Activated CD4-positive, alpha-beta memory T cell treated with anti-CD3 and anti-CD28 coated beads, Interleukin-2, amount 10 ng/mL, durations not matched to agents 7 days and 5 days (primary cell): ENCODE measurements around the gene MAP3K5. TPM values are rescaled to one million over a fixed set of nuclear protein-coding genes. Genes with fewer than 3 reads are reported as not detected.
A peak's percentile ranks its signal among the peaks of the same experiment; 100 is the strongest.

ENCODE experiments used
- CTCF ChIA-PET: fragments of 350-600 bp; sonication (Branson Sonifier 250); formaldehyde crosslinking; loops from one replicate; lab custom pipeline; 2021; ENCODE audit warnings: antibody characterized with exemption, inconsistent platforms; lab: Charles Lee
- POLR2A ChIA-PET: fragments of 350-600 bp; sonication (Branson Sonifier 250); formaldehyde crosslinking; loops from one replicate; lab custom pipeline; 2021; ENCODE audit warnings: antibody characterized with exemption; lab: Charles Lee
- DNase-seq: peaks from one replicate; pipeline ENCODE4 v3.0.0-alpha.2; 2020
- H3K27ac Mint-ChIP-seq: one replicate; pipeline ENCODE4 v1.8.0; 2021; ENCODE audit warnings: mild to moderate bottlenecking, mixed read lengths
- H3K27me3 Mint-ChIP-seq: one replicate; pipeline ENCODE4 v1.8.0; 2021; ENCODE audit warnings: mixed read lengths
- H3K36me3 Mint-ChIP-seq: one replicate; pipeline ENCODE4 v1.8.0; 2021; ENCODE audit warnings: low read depth, mixed read lengths
- H3K4me1 Mint-ChIP-seq: one replicate; pipeline ENCODE4 v1.8.0; 2021; ENCODE audit warnings: mixed read lengths
- H3K4me3 Mint-ChIP-seq: one replicate; pipeline ENCODE4 v1.8.0; 2021; ENCODE audit warnings: mild to moderate bottlenecking, mixed read lengths
- H3K9me3 Mint-ChIP-seq: one replicate; pipeline ENCODE4 v1.8.0; 2021; ENCODE audit warnings: mixed read lengths
- total RNA-seq, 2 experiments: library from RNA; stranded (reverse); gene quantifications; one replicate each; pipeline ENCODE4 v1.2.3, GENCODE V29; 2021

Gene MAP3K5
- total RNA-seq, 2 experiments from 2014 or later, result 25.4 to 25.9 TPM

DNA sequence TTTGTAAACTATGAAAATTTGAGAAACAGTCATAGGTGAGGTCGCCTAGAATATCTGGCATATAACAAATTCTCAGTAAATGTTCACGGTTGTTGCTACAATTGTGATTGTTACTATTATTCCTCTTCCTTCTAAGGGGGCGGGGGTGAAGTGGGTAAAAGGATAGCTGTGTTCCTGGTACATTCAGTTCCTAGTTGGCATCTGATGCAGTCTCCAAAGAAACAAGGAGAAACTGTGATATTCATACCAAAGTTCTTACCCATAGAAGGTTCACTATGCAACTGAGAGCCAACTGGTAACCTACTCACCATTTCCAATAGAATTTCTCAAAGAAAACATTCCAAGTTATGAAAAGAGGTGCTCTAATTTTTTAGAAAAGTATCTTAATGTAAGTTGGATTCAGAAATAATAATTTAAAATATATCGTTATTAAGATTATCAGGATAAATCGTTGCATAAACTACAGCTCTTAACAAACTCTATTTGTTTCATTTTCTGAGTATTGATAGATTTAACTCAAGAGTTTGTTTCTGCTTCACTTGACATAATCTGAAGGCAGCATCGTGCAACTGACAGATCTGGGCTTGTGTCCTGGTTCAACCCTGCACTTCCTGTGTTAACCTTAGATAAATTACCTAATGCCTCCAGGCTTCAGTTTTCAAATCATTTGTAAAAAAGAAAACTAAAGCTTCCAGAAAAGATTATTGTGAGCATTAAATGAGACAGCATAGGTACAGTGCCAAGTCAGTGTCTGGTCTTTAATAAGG, 228.7 kb downstream of the MAP3K5 start:
- Mint-ChIP-seq H3K36me3 (peaks cover 39% of the 10 kb centered on the region), H3K9me3 (no peaks in the 10 kb centered on the region), H3K27me3 (no peaks in the 10 kb centered on the region), H3K4me3 (no peak overlapping the region), H3K27ac (peak overlapping the region; percentile 12), H3K4me1 (peaks cover 17% of the 10 kb centered on the region)
- POLR2A ChIA-PET, result interaction anchor here (1.0 kb wide), 1 partner anchor 18 kb away, joined by 3 read pairs; no protein-coding TSS in a partner anchor
- no peak for DNase-seq
- CTCF ChIA-PET, result interaction anchor here (0.7 to 2.9 kb wide), 4 partner anchors 13 to 229 kb away, joined by 3 to 10 read pairs (median 4); partner anchors contain the start of genes MAP3K5 and MAP7

DNA sequence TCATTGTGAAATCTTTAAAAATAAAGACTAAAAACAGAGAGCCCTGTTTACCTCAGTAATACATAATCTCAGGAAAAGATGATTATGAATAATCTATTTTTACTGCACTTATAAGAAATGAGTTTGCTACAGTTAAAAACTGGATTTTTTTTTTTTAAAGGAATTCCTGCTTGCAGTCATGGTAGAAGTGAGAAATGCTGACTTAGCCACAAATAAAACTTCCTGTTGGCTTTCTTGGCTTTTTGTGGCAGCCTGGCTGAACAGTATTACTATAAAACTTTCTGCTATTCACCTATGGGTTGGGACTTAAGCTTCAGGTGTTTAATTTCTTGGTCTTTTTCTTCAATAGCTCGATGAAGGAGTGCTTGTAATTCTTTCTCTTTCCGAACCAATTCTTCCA, 230.1 kb downstream of the MAP3K5 start:
- peaks cover 44% of the 10 kb centered on the region for H3K36me3 Mint-ChIP-seq
- H3K4me3 Mint-ChIP-seq, result no peak overlapping the region
- no peak for DNase-seq
- peaks cover 17% of the 10 kb centered on the region for H3K4me1 Mint-ChIP-seq
- H3K27me3 Mint-ChIP-seq, result no peaks in the 10 kb centered on the region
- no peak overlapping the region for H3K27ac Mint-ChIP-seq
- CTCF ChIA-PET, result interaction anchor here (1.3 to 2.9 kb wide), 2 partner anchors 11 to 18 kb away, joined by 4 to 10 read pairs; partner anchors contain the start of gene MAP7
- POLR2A ChIA-PET, result interaction anchor here (0.6 kb wide), 1 partner anchor 159 kb away, joined by 4 read pairs; no protein-coding TSS in a partner anchor
- no peaks in the 10 kb centered on the region for H3K9me3 Mint-ChIP-seq

GRCh38 chr6:136553166-136553787, 239.0 kb downstream of the MAP3K5 start:
- ChIA-PET CTCF (no interaction called here), POLR2A (interaction anchor here (0.7 kb wide), 1 partner anchor 8 kb away, joined by 3 read pairs; no protein-coding TSS in a partner anchor)
- H3K4me3 Mint-ChIP-seq, result no peak overlapping the region
- H3K36me3 Mint-ChIP-seq, result peaks cover 10% of the 10 kb centered on the region
- peaks cover 32% of the 10 kb centered on the region for H3K27me3 Mint-ChIP-seq
- peaks cover 12% of the 10 kb centered on the region for H3K4me1 Mint-ChIP-seq
- DNase-seq, result no peak
- no peaks in the 10 kb centered on the region for H3K9me3 Mint-ChIP-seq
- no peak overlapping the region for H3K27ac Mint-ChIP-seq

GRCh38 chr6:136552054-136552453, 240.2 kb downstream of the MAP3K5 start:
- POLR2A ChIA-PET, result interaction anchor here (1.0 kb wide), 1 partner anchor 240 kb away, joined by 3 read pairs; the partner anchor contains the start of gene MAP3K5
- Mint-ChIP-seq H3K36me3 (peaks cover 2% of the 10 kb centered on the region), H3K9me3 (no peaks in the 10 kb centered on the region), H3K4me1 (peaks cover 12% of the 10 kb centered on the region), H3K27ac (no peak overlapping the region), H3K27me3 (peaks cover 39% of the 10 kb centered on the region), H3K4me3 (no peak overlapping the region)
- CTCF ChIA-PET, result interaction anchor here (2.3 kb wide), 1 partner anchor 11 kb away, joined by 10 read pairs; no protein-coding TSS in a partner anchor
- no peak for DNase-seq

GRCh38 chr6:136551103-136551502, 241.2 kb downstream of the MAP3K5 start:
- Mint-ChIP-seq H3K27me3 (peaks cover 48% of the 10 kb centered on the region), H3K4me1 (peaks cover 12% of the 10 kb centered on the region), H3K9me3 (no peaks in the 10 kb centered on the region), H3K36me3 (no peaks in the 10 kb centered on the region), H3K4me3 (peak overlapping the region; percentile 6), H3K27ac (no peak overlapping the region)
- DNase-seq, result no peak
- ChIA-PET POLR2A (interaction anchor here (1.0 kb wide), 1 partner anchor 241 kb away, joined by 3 read pairs; the partner anchor contains the start of gene MAP3K5), CTCF (interaction anchor here (0.6 to 2.3 kb wide), 8 partner anchors 8 to 159 kb away, joined by 3 to 10 read pairs (median 4); no protein-coding TSS in a partner anchor)

DNA sequence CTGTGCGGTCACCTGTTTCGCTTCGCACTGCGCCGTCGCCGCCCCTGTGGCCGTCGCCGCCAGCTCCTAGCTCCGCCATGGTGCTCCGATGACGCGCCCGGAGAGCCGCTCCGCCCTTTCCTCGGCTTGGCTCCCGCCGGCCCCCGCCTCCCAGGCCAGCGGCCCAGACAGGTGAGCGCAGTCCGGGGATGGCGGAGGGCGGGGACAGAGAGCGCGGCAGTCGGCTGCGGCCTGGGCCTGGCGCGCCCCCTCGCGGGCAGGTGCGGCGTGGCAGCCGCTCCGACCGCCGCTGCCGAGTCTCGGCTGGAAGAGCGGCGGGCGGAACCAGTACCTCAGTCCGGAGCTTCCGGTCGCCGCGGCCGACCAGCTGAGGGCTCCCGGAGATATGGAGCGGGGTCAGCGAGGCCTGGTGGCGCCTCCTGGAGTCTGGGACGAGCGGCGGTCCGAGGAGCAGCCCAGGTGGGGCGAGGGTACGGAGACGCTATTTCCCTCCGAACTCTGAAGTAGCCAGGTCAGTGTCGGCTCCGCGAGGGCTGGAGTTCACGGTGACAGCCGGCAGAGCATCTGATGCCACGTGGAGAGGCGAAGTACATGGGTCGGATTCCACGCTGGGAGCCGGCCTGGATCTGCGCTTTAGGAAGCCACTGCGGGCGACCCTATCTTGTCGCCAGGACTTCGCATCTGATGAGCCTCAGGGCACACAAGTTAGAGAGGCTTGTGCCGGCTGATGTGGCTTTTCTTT, 241.8 kb downstream of the MAP3K5 start, which contains the start of gene MAP7:
Gene MAP7 (minus strand): TSS at position 93 of the 742 bp plus-strand sequence. CDS start 14 bp downstream, at position 79.
- DNase-seq, result peak; percentile 60
- Mint-ChIP-seq H3K27me3 (peaks cover 48% of the 10 kb centered on the region), H3K4me3 (peak within 1 kb of the TSS; percentile 60), H3K36me3 (no peaks in the 10 kb centered on the region), H3K4me1 (peaks cover 12% of the 10 kb centered on the region), H3K27ac (no peak within 1 kb of the TSS), H3K9me3 (no peaks in the 10 kb centered on the region)
- CTCF ChIA-PET, result interaction anchor here (0.7 to 2.3 kb wide), 11 partner anchors 8 to 262 kb away, joined by 3 to 10 read pairs (median 4); partner anchors contain the start of gene MAP3K5
- POLR2A ChIA-PET, result interaction anchor here (0.6 to 0.7 kb wide), 2 partner anchors 14 to 94 kb away, joined by 3 read pairs; no protein-coding TSS in a partner anchor

DNA sequence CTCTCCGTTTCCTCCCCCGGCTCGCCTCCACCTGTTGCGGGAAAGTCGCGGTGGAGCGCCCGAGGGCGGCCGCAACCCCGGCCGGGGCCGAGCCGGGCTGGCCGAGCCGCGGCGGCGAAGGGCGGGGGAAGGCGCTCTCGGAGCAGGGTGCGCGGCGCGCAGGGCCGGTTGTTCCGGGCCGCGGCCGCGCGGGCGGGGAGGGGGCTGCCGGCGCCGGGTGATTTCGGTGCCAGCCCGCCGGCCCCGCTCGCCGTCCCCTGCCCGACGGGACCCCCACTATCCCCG, 242.3 kb downstream of the MAP3K5 start:
- peaks cover 12% of the 10 kb centered on the region for H3K4me1 Mint-ChIP-seq
- no peaks in the 10 kb centered on the region for H3K9me3 Mint-ChIP-seq
- no peak for DNase-seq
- no peak overlapping the region for H3K27ac Mint-ChIP-seq
- H3K27me3 Mint-ChIP-seq, result peaks cover 53% of the 10 kb centered on the region
- CTCF ChIA-PET, result interaction anchor here (0.7 to 2.3 kb wide), 11 partner anchors 9 to 262 kb away, joined by 3 to 10 read pairs (median 4); partner anchors contain the start of gene MAP3K5
- POLR2A ChIA-PET, result interaction anchor here (0.6 to 0.7 kb wide), 2 partner anchors 15 to 94 kb away, joined by 3 read pairs; no protein-coding TSS in a partner anchor
- H3K36me3 Mint-ChIP-seq, result no peaks in the 10 kb centered on the region
- H3K4me3 Mint-ChIP-seq, result no peak overlapping the region

DNA sequence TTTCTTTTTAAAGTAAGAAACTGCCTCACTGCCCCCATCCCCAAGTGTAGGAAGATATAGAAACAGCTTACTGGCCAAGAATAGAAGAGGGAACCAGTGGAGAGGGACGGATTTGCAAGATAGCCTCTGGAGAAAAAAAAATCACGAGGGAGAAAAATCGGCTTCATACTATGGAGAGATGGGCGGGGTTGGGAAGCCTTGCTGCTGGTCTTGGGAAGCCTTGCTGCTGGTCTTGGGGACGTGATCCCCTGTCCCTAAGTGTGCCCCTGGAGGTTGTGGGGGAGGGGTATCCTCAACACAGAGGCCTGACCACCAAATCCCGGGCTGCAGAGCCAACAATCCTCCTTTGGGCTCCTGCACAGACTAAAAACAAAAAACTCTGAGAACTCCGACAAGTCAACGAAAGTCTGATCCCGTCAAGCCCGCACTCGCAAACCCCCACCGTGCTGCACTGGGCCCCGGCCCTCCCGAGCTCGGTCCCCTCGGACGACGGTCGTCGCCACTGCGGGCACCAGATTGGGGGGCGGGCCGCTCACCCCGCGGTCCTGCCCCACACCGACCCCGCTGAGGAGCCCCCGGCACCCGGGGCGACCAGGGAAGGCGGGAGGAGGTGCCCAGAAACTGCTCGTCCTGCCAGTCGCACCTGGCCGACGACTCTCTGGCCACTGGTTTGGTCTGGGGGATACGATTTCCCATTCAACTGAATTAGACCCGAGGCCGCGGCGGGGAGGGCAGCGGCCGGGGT, 242.8 kb downstream of the MAP3K5 start:
- H3K9me3 Mint-ChIP-seq, result no peaks in the 10 kb centered on the region
- peaks cover 58% of the 10 kb centered on the region for H3K27me3 Mint-ChIP-seq
- H3K36me3 Mint-ChIP-seq, result no peaks in the 10 kb centered on the region
- H3K4me1 Mint-ChIP-seq, result peaks cover 12% of the 10 kb centered on the region
- DNase-seq, result no peak
- H3K27ac Mint-ChIP-seq, result no peak overlapping the region
- H3K4me3 Mint-ChIP-seq, result peak overlapping the region; percentile 60
- CTCF ChIA-PET, result interaction anchor here (0.7 to 2.3 kb wide), 12 partner anchors 9 to 261 kb away, joined by 3 to 10 read pairs (median 4); partner anchors contain the start of gene MAP3K5
- POLR2A ChIA-PET, result interaction anchor here (0.6 kb wide), 1 partner anchor 93 kb away, joined by 3 read pairs; no protein-coding TSS in a partner anchor

GRCh38 chr6:136548582-136549299, 243.5 kb downstream of the MAP3K5 start:
- DNase-seq, result no peak
- Mint-ChIP-seq H3K4me1 (peaks cover 12% of the 10 kb centered on the region), H3K4me3 (peak overlapping the region; percentile 60), H3K27ac (no peak overlapping the region), H3K36me3 (no peaks in the 10 kb centered on the region), H3K9me3 (no peaks in the 10 kb centered on the region), H3K27me3 (peaks cover 62% of the 10 kb centered on the region)
- CTCF ChIA-PET, result interaction anchor here (1.3 to 1.6 kb wide), 3 partner anchors 15 to 58 kb away, joined by 3 to 4 read pairs (median 3); no protein-coding TSS in a partner anchor
- POLR2A ChIA-PET, result no interaction called here

DNA sequence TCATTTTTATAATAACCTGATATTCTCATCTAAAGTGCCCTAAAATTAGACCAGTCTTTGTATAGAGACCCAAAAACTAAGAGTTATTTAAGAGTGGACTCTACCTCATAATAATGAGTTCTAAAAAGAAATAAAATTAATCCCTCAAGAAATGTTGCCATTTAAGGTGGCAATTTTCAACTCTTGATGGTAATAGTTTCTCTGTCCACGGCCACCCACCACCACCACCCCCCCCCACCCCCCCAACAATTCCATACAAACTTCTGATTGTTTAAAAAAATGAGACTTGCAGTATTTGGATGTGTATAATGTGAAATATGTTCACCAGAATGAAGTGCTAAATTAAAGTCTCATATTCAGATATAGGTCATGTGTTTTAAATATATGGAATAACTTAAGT, 244.4 kb downstream of the MAP3K5 start:
- POLR2A ChIA-PET, result no interaction called here
- CTCF ChIA-PET, result interaction anchor here (1.2 to 1.7 kb wide), 2 partner anchors 8 to 23 kb away, joined by 3 to 8 read pairs; no protein-coding TSS in a partner anchor

GRCh38 chr6:136547336-136547735, 244.9 kb downstream of the MAP3K5 start:
- Mint-ChIP-seq H3K4me1 (peaks cover 12% of the 10 kb centered on the region), H3K4me3 (no peak overlapping the region), H3K27me3 (peaks cover 59% of the 10 kb centered on the region), H3K27ac (no peak overlapping the region), H3K36me3 (no peaks in the 10 kb centered on the region), H3K9me3 (no peaks in the 10 kb centered on the region)
- DNase-seq, result no peak
- ChIA-PET CTCF (interaction anchor here (0.7 to 1.7 kb wide), 5 partner anchors 9 to 297 kb away, joined by 3 to 8 read pairs (median 3); partner anchors contain the start of gene MTFR2), POLR2A (no interaction called here)

More for the DNA sequence above, 244.4 kb downstream of the MAP3K5 start:
- no peak for DNase-seq
- no peak overlapping the region for H3K27ac Mint-ChIP-seq
- no peaks in the 10 kb centered on the region for H3K9me3 Mint-ChIP-seq
- peaks cover 12% of the 10 kb centered on the region for H3K4me1 Mint-ChIP-seq
- H3K4me3 Mint-ChIP-seq, result no peak overlapping the region
- peaks cover 62% of the 10 kb centered on the region for H3K27me3 Mint-ChIP-seq
- no peaks in the 10 kb centered on the region for H3K36me3 Mint-ChIP-seq
